ENCODE measurements around the gene CSRP1. TPM values are rescaled to one million over a fixed set of nuclear protein-coding genes. Genes with fewer than 3 reads are reported as not detected.

Gene CSRP1
- total and polyA plus RNA-seq, 2 donors = 39.7 to 170 TPM

DNA sequence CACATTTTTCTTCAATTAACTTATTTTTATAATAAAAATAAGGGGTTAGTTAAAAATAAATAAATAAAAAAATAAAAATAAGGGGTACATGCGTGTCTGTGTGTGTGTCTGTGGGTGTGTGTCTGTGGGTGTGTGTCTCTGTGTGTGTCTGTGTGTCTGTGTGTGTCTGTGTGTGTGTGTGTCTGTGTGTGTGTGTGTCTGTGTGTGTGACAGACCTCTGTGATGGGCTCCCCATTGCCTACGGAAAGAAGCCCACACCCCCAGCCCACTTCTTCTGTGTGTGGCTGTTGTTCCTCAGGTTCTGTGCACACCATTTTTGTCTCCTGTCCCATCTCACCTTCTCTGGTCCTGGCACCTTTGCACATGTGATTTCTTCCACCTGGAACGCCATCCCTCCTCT, 47.9 kb downstream of the CSRP1 start:
- no peak for DNase-seq (ENCODE audit: low read depth in 6 of 9, low spot score in 9 of 9)
- H3K4me3 ChIP-seq (ENCODE audit: low read length in 2 of 2) = no peak overlapping the region
- no peaks in the 10 kb centered on the region for H3K9me3 ChIP-seq (ENCODE audit: control insufficient read depth in 2 of 2, insufficient read depth in 1 of 2, low read length in 1 of 2)
- WGBS = 93% methylated on average over 3 of the region's 3 CpGs
- H3K36me3 ChIP-seq (ENCODE audit: control insufficient read depth in 2 of 2, insufficient read depth in 2 of 2, low read length in 1 of 2) = no peaks in the 10 kb centered on the region
- no peaks in the 10 kb centered on the region for H3K27me3 ChIP-seq (ENCODE audit: control insufficient read depth in 2 of 2, insufficient read depth in 1 of 2, low read length in 1 of 2)
- peaks cover 0 to 17% of the 10 kb centered on the region in 2 donors for H3K4me1 ChIP-seq (ENCODE audit: control insufficient read depth in 2 of 2, insufficient read depth in 2 of 2, low read length in 2 of 2)
- H3K27ac ChIP-seq (ENCODE audit: low read depth in 1 of 2, low read length in 1 of 2) = no peak overlapping the region

DNA sequence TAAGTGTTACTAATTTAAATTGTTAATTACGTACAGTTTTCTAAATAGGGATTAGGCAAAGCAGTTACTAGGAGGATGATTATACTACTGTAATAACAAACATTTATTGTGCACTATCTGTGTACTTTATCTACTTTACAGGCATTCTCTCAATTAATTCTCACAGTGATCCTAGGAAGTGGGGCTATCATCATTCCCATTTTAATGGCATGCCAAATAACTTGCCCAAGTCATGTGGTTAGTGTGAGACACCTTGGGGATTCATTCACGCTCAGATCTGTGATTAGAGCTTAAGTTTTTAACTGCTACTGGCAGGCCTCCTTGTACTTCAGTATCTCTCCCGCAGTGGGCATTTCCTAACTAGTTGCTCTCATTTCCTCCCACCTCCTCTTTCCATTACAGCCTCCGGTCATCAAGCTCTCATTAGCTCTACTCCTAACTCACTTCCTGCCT, 49.4 kb downstream of the CSRP1 start:
- Histone ChIP-seq H3K9me3 (ENCODE audit: control insufficient read depth in 2 of 2, insufficient read depth in 1 of 2, low read length in 1 of 2) (no peaks in the 10 kb centered on the region), H3K27ac (ENCODE audit: low read depth in 1 of 2, low read length in 1 of 2) (no peak overlapping the region), H3K4me1 (ENCODE audit: control insufficient read depth in 2 of 2, insufficient read depth in 2 of 2, low read length in 2 of 2) (peaks cover 0 to 17% of the 10 kb centered on the region in 2 donors), H3K4me3 (ENCODE audit: low read length in 2 of 2) (no peak overlapping the region), H3K27me3 (ENCODE audit: control insufficient read depth in 2 of 2, insufficient read depth in 1 of 2, low read length in 1 of 2) (no peaks in the 10 kb centered on the region), H3K36me3 (ENCODE audit: control insufficient read depth in 2 of 2, insufficient read depth in 2 of 2, low read length in 1 of 2) (no peaks in the 10 kb centered on the region)
- no peak for DNase-seq (ENCODE audit: low read depth in 6 of 9, low spot score in 9 of 9)
- WGBS = 81% methylated on average over 4 of the region's 4 CpGs

DNA sequence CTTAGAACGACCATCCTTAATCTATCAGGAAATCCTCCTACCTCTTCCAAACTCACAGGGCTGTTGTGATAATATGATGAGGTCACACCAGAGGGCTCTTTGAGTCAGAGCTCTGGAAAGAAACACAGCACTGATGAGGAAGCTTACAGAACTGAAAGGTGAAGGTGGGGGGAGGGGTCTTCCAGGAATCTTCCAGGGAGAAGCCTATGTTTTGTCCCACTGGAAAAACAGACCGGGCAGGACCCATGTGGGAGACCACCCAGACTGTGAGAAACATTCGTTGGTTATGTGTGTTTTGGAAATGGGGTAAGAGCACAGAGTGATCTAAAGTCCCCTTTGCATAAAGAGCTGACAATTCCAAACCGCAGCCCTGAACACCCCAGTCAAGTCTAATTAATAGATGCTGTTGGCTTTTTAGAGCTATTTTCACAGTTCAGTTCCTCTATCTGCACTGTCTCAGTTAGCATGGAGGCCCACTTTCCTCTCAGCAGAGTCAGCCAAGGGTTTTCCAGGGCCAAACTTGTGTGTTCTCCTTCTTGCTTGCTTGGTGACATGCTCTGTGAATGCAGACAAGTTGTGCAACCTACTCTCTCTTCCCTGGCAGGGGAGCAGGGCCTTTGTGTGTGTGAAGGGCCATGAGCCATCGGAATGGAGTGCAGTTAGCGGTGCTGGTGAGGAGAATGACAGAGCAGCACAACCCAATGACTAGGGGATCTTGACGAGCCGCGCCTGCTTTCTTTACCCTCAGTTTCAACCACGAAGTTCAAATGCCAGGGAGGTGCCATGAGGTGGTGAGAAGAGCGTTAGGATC, 50.2 kb downstream of the CSRP1 start:
- H3K4me3 ChIP-seq (ENCODE audit: low read length in 2 of 2) = no peak overlapping the region
- H3K36me3 ChIP-seq (ENCODE audit: control insufficient read depth in 2 of 2, insufficient read depth in 2 of 2, low read length in 1 of 2) = no peaks in the 10 kb centered on the region
- H3K4me1 ChIP-seq (ENCODE audit: control insufficient read depth in 2 of 2, insufficient read depth in 2 of 2, low read length in 2 of 2) = peaks cover 0 to 13% of the 10 kb centered on the region in 2 donors
- no peak for DNase-seq (ENCODE audit: low read depth in 6 of 9, low spot score in 9 of 9)
- H3K9me3 ChIP-seq (ENCODE audit: control insufficient read depth in 2 of 2, insufficient read depth in 1 of 2, low read length in 1 of 2) = no peaks in the 10 kb centered on the region
- H3K27me3 ChIP-seq (ENCODE audit: control insufficient read depth in 2 of 2, insufficient read depth in 1 of 2, low read length in 1 of 2) = no peaks in the 10 kb centered on the region
- H3K27ac ChIP-seq (ENCODE audit: low read depth in 1 of 2, low read length in 1 of 2) = peak overlapping the region; percentile 24 to 36
- WGBS = 70% methylated on average over 11 of the region's 11 CpGs

DNA sequence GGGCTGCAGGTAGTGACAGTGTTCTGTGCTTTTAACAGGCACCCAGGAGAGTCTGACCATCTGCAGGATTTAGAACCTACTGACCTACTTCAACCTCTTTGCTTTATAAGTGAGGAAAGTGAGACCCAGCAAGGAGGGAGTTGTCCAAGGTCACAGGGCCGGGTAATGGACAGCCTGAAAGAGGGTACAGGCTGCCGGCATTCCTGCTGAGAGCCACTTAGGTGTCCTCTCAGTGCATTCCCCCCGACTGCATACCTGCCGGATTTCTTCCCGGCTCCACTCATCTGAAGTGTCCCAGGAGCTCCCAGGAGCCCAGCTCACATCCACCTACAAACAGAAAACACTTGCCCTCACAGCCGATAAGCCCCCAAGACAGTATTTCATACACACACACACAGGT, 51.8 kb downstream of the CSRP1 start:
- Histone ChIP-seq H3K27me3 (ENCODE audit: control insufficient read depth in 2 of 2, insufficient read depth in 1 of 2, low read length in 1 of 2) (no peaks in the 10 kb centered on the region), H3K4me3 (ENCODE audit: low read length in 2 of 2) (no peak overlapping the region), H3K4me1 (ENCODE audit: control insufficient read depth in 2 of 2, insufficient read depth in 2 of 2, low read length in 2 of 2) (peaks cover 5 to 21% of the 10 kb centered on the region in 2 donors), H3K9me3 (ENCODE audit: control insufficient read depth in 2 of 2, insufficient read depth in 1 of 2, low read length in 1 of 2) (no peaks in the 10 kb centered on the region), H3K27ac (ENCODE audit: low read depth in 1 of 2, low read length in 1 of 2) (no peak overlapping the region), H3K36me3 (ENCODE audit: control insufficient read depth in 2 of 2, insufficient read depth in 2 of 2, low read length in 1 of 2) (no peaks in the 10 kb centered on the region)
- WGBS = 85% methylated on average over 6 of the region's 6 CpGs
- DNase-seq (ENCODE audit: low read depth in 6 of 9, low spot score in 9 of 9) = no peak

DNA sequence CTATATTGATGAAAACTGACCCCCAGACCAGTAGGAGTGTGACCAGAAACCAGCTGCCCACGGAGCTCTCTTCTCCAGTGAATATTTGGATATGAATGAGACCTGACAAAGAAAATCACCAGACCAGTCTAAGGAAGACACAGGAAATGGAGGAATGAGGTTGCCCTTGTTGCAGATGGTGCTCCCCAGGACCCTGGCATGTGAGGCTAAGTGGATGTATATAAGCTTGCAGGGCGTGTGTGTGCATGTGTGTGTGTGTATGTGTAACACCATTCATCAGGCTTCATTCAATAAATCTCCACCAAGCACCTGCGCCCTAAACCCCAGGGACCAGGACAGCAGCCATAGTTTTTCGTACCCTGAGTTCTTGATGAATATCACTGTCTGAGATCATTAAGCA, 52.3 kb downstream of the CSRP1 start:
- Histone ChIP-seq H3K36me3 (ENCODE audit: control insufficient read depth in 2 of 2, insufficient read depth in 2 of 2, low read length in 1 of 2) (no peaks in the 10 kb centered on the region), H3K27ac (ENCODE audit: low read depth in 1 of 2, low read length in 1 of 2) (no peak overlapping the region), H3K9me3 (ENCODE audit: control insufficient read depth in 2 of 2, insufficient read depth in 1 of 2, low read length in 1 of 2) (no peaks in the 10 kb centered on the region), H3K4me1 (ENCODE audit: control insufficient read depth in 2 of 2, insufficient read depth in 2 of 2, low read length in 2 of 2) (peaks cover 5 to 21% of the 10 kb centered on the region in 2 donors), H3K27me3 (ENCODE audit: control insufficient read depth in 2 of 2, insufficient read depth in 1 of 2, low read length in 1 of 2) (no peaks in the 10 kb centered on the region), H3K4me3 (ENCODE audit: low read length in 2 of 2) (no peak overlapping the region)
- 90% methylated on average over 4 of the region's 4 CpGs for WGBS
- DNase-seq (ENCODE audit: low read depth in 6 of 9, low spot score in 9 of 9) = no peak

DNA sequence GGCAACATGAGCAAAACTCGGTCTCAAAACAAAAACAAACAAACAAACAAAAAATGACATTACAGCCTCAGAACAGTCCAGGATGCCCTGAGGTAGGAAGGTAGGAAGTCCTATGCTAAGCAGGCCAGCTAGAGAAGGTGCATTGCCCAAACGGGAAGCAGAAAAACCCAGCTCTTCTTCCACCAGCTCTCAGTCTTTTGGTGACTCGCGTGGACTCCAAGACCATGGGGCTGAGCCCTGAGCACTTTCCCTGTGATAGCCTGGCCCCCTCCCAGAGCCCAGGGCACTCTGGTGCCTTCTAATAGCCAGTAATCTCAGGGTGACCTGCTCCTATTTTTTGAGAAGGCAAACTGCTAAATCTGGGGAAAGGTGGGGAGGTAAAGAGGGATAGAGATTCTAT, 54.1 kb downstream of the CSRP1 start:
- H3K9me3 ChIP-seq (ENCODE audit: control insufficient read depth in 2 of 2, insufficient read depth in 1 of 2, low read length in 1 of 2) = no peaks in the 10 kb centered on the region
- DNase-seq (ENCODE audit: low read depth in 6 of 9, low spot score in 9 of 9) = no peak
- H3K27ac ChIP-seq (ENCODE audit: low read depth in 1 of 2, low read length in 1 of 2) = no peak overlapping the region
- 77% methylated on average over 4 of the region's 4 CpGs for WGBS
- H3K4me1 ChIP-seq (ENCODE audit: control insufficient read depth in 2 of 2, insufficient read depth in 2 of 2, low read length in 2 of 2) = peaks cover 5 to 25% of the 10 kb centered on the region in 2 donors
- no peaks in the 10 kb centered on the region for H3K27me3 ChIP-seq (ENCODE audit: control insufficient read depth in 2 of 2, insufficient read depth in 1 of 2, low read length in 1 of 2)
- no peaks in the 10 kb centered on the region for H3K36me3 ChIP-seq (ENCODE audit: control insufficient read depth in 2 of 2, insufficient read depth in 2 of 2, low read length in 1 of 2)
- H3K4me3 ChIP-seq (ENCODE audit: low read length in 2 of 2) = no peak overlapping the region

DNA sequence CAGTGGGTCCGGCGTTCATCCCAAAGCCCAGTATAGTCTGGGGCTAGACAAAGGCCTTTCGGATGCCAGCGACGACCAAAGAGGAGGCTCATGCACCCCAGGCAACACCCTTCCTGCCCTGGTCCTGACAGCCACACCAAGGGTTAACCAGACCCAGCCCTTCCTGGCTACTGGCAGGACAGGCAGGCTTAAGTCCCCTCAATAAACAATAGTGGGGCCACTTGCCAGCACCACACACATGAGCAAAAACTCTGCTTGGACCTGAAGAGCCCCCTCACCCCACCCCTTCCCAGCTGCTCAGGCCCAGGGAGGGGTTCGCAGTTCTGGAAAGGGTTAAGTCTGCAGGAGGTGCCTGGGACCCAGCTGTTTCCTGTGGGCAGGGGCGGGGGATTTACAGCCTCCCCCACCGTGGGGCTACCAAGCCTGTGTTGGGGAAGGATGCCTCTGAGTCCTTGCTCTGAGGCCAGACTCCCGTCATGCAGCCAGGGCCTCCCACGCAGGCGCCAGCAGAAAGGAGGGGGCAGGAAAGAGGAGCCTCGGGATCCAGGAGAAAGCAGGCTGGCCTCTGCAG, 56.1 kb downstream of the CSRP1 start:
- H3K27ac ChIP-seq (ENCODE audit: low read depth in 1 of 2, low read length in 1 of 2) = no peak overlapping the region
- no peaks in the 10 kb centered on the region for H3K27me3 ChIP-seq (ENCODE audit: control insufficient read depth in 2 of 2, insufficient read depth in 1 of 2, low read length in 1 of 2)
- H3K4me3 ChIP-seq (ENCODE audit: low read length in 2 of 2) = no peak overlapping the region
- H3K9me3 ChIP-seq (ENCODE audit: control insufficient read depth in 2 of 2, insufficient read depth in 1 of 2, low read length in 1 of 2) = no peaks in the 10 kb centered on the region
- H3K4me1 ChIP-seq (ENCODE audit: control insufficient read depth in 2 of 2, insufficient read depth in 2 of 2, low read length in 2 of 2) = peaks cover 5 to 15% of the 10 kb centered on the region in 2 donors
- 34% methylated on average over 12 of the region's 12 CpGs for WGBS
- H3K36me3 ChIP-seq (ENCODE audit: control insufficient read depth in 2 of 2, insufficient read depth in 2 of 2, low read length in 1 of 2) = no peaks in the 10 kb centered on the region
- peak in 1 of 9 donors; percentile 46 for DNase-seq (ENCODE audit: low read depth in 6 of 9, low spot score in 9 of 9)

DNA sequence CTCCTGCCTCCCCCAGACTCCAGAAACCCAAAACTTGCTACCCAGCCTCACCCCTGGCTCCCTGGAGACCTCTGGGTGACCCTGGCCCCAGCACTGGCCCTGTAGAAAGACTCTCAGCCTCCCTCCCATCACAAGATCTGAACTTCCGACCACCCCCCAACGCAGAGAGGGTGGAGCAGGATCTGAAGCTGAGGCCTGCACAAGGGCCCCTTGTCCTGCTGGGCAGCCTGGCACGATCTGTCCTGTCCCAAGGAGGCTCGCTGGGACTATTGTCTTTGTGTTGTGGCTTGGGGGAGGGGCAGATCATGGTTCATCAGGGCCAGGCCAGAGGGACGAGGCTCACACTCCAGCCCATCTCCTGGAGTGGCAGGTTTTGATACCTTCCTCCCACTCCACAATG, 57.9 kb downstream of the CSRP1 start:
- Histone ChIP-seq H3K27me3 (ENCODE audit: control insufficient read depth in 2 of 2, insufficient read depth in 1 of 2, low read length in 1 of 2) (no peaks in the 10 kb centered on the region), H3K4me3 (ENCODE audit: low read length in 2 of 2) (no peak overlapping the region), H3K4me1 (ENCODE audit: control insufficient read depth in 2 of 2, insufficient read depth in 2 of 2, low read length in 2 of 2) (peaks cover 5 to 15% of the 10 kb centered on the region in 2 donors), H3K36me3 (ENCODE audit: control insufficient read depth in 2 of 2, insufficient read depth in 2 of 2, low read length in 1 of 2) (no peaks in the 10 kb centered on the region), H3K9me3 (ENCODE audit: control insufficient read depth in 2 of 2, insufficient read depth in 1 of 2, low read length in 1 of 2) (no peaks in the 10 kb centered on the region), H3K27ac (ENCODE audit: low read depth in 1 of 2, low read length in 1 of 2) (no peak overlapping the region)
- no peak for DNase-seq (ENCODE audit: low read depth in 6 of 9, low spot score in 9 of 9)
- WGBS = 81% methylated on average over 5 of the region's 5 CpGs

Measured in thymus (tissue), 11 donors.